Stimulated activated CD8-positive, alpha-beta memory T cell treated with anti-CD3 and anti-CD28 coated beads, Interleukin-4, amount 100 ng/mL, for 1 hour (primary cell): ENCODE results near the gene TMEM187.
A peak's percentile ranks its signal among the peaks of the same experiment; 100 is the strongest.

Experiments
- DNase-seq, 2 donors: peaks; one replicate each; pipeline ENCODE4 v3.0.0-alpha.2; 2020; ENCODE audit warnings: low read depth in 2 of 2, low spot score in 1 of 2

TMEM187 gene

DNA sequence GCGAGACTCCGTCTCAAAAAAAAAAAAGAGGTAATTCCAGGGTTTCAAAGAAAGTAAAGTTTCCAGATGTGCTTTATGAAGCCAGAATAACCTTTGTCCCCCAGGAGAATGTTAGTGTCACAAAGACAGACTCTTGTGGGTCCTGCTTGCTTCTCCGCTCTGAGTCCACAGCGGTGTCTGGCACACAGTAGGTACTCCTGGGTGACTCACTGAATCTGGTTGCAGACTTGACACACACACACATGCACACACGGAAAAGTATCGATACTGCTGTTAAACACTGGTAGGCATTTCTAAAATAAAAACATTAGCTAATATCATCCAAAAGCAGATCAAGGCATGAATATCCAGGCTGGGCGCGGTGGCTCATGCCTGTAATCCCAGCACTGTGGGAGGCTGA is 22.9 kb downstream of the TMEM187 start:
- DNase-seq: no peak

DNA sequence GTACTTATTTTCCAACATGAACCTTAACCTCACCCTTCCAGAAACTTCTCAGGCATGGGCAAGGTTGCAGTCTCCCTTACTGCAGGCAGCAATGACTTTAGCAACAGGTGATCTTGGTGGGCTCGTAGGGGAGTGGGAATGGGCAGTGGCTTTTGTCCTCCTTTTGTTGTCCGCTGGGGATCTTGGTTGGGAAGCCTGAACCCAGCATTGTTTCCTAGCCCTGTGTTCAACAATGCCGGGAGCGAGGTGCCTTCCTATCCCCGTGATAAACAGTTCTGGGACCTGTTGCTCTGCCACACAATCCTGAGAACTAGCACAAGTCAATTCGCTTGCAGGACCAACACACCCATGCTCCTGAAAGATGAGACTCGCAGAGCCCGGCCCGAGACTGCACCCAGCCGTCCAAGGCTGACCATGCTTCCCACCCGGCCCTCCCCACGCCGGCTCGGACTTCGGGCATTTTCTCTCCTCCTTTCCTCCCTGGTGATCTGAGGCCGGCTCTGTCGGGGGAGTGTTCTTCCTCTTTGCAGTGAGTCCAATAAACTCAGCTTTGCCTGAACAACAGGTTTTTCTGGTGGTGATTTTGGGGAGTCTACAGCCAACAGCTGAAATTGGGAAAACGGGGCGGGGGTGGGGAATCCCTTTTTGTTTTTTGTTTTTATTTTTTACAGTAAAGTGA is 26.9 kb downstream of the TMEM187 start:
- DNase-seq: no peak

DNA sequence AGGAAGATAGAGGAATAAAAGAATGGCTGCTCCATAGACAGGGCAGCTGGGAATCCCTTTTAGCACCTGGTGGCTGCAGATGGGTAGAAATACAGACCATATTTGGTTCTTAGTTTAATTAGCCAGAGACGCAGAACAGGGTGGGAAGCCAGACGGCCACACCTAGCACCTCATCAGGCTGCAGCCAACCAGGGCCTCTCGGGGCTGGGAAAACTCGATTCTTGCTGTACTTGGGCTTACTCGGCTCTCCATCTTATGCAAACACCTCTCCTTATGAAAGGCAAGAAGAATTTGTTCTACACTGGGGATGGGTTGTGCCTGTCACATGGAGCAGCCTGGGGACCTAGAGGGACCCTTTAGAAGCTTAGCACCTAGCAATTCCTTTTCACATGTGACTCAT is 27.5 kb downstream of the TMEM187 start:
- no peak for DNase-seq

DNA sequence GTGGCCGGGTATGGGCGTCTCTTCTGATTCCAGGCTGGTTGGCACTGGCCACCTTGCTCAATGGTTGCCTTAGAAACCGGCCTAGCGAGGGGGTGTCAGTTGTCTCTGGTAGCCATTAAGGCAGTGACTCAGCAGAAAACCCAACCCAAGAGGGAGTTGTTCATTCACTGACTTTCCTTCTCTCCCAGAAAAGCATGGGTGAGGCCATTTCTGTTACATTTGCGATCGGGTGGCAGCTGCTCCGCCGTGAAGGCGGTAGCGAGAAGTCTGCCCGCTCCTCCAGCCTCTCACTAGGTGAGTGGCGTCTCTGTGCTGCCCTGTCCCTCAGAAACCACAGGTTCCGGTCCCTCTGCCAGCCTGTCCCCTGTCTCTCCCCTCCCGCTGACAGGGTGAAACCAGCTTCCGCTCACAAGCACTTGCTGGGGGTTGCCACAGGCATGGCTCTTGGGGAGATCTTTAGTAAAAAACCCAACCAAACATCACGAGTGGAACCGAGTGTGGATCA is 29.7 kb downstream of the TMEM187 start:
- DNase-seq: no peak

DNA sequence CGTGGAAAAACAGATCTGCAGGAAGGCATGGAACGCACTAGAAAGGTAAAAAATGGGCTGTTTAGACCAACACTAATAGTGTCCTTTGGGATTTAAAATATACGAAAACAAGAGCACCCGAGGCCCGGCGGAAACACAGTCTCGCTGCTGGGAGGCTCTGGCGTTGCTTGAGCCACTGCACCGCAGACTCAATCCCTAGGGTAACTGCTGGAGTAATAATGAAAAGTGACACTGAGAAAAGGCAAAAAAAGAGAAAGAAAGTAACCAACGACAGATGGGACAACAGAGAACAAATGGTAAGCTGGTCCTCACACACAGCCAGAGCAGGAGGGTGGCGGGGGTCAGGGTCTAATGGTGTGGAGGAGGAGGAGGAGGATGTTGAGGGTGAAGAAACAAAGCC is 31.8 kb downstream of the TMEM187 start:
- no peak for DNase-seq

DNA sequence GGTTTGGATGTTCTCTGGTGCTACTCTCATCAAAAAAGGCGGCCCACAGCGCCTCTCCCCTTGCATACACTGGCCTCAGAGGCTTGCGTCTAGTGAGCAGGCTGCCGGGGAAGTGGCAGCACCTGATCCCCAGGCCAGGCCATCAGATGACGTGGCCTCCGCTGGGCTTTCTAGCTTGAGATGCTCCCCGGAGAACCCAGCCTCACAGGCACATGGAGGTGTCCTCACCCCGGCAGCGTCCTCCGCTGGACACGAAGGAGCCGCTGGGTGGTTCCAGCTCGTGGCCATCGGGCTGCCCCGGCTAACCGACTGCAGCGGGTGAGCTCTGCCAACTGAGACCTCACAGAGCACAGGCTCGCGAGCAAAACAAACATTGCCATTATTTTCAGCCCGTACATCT is 34.4 kb downstream of the TMEM187 start:
- no peak for DNase-seq

DNA sequence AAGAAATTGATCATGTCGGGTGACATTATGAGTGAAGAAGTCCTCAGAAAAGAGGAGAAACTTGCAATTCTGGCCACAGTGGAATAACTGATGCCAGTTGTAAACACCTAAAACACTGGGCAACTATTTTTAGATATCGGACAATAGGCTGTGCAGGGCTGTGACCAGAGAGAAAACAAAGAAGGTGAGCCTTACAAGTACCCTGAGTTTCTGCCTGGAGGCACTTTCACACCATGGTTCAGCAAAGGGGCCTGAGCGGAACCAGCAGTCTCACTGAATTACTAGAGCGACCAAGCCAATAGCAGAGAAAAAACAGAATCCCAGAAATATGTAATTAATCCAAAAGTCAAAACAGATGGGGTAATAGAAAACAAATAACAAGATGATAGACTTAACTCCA is 36.0 kb downstream of the TMEM187 start:
- no peak for DNase-seq

DNA sequence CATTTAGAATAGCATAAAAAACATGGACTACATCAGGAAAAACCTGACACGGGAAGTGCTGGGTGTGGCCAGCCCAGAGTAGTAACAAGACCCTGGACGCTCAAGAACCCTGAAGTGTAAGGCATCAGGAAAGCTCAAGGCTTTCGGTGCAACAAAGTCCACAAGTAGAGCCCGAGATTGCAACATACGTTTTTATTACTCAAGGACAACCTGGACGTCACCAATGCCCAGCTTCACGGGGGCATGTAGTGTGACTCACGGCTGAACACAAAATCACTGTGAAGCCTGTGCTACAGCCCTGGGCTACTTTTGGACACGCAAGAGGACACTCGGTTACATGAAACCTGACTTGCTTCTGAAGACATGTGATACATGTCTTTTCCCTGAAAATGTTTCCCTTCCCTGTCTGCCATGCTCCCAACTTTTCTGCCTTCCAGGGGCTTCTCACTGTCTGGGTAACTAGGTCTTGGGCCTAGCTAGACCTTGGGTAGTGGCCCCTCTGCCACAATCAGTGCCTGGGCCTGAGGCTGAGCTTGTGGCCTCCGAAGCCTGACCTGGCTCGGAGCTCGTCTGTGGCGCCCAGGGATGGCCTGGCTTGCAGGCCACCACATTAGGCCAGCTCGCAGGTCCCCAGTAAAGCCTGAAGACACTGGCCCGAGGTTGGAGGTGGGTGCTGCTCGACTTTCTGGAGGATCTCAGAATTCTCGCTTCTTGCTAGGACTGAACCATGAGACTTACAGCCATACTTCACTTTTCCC is 38.0 kb downstream of the TMEM187 start:
- DNase-seq: no peak

DNA sequence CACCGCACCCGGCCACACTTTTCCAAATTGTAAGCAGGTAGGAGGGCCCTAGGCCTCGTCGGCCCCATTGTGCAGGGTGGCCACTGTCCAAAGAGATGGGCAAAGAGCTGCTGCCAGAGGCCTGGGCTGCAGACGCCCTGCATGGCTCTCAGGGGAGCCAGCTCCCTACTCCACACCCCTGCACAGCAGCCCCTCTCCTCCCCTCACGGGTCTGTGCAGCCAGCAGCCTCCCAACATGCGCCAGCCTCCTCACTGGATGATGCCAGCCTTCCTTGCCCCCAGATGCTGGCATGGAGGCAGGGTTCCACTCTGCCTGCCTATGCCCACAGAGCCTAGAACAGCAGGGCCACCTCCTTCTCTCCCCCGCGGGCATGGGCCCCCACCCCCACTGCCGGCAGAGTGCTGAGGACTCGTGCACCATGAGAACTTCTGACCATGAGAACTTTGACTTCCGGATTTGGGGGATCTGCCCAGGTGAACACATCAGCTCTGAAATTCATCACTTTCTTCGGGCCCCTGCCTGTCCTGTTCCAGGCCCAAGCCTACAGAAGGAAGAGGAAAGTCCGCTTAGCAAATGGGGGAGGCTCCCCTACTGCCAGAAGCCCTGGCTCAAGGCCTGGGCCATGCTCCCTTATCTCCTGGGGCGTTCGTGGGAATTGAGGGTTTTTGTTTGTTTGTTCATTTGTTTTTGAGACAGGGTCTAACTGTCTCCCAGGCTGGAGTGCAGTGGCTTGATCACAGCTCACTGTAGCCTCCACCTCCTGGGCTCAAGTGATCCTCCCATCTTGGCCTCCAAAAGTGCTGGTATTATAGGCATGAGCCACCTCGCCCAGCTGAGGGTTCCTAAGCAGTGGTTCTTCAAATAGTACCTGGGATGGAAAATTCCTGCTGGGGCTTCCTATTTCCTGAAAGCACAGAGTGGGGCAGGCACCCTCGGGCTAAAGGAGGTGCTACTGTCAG is 39.1 kb downstream of the TMEM187 start:
- no peak for DNase-seq

DNA sequence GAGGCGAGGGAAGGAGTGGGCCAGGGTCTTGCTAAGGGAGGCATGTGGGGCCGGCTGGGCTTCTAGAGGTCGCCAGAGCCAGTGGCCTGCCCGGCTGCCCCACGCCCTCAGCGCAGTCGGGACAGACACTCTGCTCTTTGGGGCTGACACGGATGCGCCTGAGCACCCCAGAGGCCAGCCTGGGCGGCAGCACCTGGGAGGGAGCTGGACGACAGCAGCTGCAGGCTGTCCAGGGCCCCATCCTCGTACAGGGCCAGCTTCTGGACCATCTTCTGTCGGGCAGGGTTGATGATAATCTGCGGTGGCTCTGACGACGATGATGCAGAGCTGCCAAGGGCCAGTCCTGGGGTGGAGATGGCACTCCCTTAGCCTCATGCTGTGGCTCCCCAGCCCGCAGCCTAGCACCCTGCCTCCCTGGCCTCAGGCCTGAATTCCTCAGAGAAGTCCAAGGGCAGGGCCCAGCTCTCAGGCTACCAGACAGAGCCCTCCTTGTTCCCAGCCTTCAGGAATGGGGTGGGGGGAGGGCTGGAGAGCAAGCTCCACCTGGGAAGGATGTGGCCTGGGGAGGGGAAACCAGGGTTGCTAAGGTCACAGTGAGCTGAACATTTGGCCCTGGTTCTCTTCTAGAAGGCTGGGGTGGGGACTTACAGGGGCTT is 39.9 kb downstream of the TMEM187 start:
- DNase-seq: no peak

DNA sequence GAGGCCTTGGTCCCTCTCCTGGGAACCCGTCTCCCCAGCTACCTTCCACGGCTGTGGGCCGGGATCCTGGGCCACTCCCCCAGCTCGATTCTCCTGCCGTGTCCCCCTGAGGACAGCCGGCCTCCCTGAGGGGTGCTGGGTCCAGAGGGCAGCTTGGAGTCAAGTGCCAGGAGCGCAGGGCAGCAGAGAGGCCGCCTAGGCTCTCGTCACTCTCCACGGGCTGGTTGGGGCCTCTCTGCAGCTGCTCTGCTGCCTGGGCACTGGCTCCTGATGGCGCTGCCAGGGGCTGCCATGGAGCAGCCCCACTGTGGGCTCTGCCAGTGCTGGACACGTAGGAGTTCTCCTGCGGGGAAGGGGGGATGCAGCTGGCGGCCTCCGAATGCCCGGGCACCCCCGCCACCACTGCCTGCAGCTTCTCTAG is 40.5 kb downstream of the TMEM187 start:
- no peak for DNase-seq

DNA sequence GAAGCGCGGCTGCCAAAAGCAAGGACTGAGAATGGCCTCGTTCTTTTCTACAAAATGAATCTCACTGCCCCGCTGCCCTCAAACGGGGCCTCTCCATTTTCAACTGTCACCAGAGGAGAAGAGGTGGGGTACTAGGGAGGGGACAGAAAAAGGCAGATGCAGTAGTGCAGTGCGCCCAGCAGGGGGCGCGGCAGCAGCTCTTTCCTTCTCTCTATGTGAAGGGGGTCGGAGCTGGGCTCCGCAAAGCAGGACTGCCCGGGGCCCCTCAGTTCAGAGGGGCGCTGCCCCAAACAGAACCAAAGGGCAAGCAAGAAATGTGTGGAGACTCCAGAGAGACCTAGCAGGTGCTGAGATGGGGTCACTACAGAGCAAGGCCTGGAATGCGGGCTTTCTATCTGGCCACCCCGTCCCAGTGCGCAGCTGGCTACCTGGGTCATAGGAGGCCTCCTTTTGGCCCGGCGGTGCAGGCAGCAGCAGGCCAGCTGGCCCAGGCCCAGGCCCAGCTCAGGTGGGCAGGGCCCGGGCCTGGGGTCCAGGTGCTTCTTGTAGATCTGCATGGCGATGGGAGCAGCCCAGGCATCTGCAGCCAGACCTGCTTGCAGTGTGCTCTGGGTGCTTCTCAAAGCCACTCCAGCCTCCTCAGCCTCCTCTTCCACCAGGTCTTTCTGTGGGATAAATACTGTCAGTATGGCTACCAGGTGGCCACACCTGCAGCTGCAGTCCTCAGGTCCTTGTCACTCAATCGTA is 41.2 kb downstream of the TMEM187 start:
- DNase-seq: peak in 1 of 2 donors; percentile 25

DNA sequence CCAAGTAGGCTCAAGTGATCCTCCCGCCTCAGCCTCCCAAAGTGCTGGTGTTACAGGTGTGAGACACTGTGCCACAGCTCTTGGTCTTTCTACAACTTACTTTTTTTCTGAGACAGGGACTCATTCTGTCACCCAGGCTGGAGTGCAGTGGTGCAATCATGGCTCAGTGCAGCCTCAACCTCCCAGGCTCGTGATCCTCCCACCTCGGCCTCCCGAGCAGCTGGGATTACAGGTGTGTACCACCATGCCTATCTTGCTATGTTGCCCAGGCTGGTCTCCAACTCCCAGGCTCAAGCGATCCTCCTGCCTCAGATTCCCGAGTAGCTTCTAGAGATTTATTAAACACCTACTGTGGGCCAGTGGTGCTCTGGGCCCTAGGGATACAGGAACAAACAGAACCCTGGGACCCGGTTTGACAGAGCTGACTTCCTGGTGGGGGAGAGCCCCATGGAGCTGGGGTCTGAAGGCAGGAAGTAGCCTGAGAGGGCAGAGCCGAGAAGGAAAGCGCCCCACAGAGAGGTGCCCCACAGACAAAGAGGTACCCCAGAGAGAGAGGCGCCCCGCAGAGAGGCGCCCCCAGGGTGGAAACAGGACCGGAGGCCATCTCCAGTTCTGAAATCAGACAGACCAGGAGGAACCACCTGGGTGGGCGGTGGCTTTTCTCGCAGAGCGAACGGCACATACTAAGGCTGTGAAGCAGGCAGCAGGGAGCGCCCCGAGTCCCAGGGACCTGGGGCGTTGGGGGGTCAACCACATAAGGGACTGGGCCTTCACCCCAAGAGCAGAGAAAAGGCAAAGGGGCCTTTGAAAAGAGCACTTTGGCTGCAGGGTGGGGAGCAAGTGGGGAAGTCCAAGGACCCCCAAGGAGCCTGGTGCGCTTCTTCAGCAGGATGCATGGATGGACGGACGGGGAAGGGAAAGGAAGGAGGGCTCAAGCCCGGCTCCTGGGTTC is 42.2 kb downstream of the TMEM187 start:
- no peak for DNase-seq

DNA sequence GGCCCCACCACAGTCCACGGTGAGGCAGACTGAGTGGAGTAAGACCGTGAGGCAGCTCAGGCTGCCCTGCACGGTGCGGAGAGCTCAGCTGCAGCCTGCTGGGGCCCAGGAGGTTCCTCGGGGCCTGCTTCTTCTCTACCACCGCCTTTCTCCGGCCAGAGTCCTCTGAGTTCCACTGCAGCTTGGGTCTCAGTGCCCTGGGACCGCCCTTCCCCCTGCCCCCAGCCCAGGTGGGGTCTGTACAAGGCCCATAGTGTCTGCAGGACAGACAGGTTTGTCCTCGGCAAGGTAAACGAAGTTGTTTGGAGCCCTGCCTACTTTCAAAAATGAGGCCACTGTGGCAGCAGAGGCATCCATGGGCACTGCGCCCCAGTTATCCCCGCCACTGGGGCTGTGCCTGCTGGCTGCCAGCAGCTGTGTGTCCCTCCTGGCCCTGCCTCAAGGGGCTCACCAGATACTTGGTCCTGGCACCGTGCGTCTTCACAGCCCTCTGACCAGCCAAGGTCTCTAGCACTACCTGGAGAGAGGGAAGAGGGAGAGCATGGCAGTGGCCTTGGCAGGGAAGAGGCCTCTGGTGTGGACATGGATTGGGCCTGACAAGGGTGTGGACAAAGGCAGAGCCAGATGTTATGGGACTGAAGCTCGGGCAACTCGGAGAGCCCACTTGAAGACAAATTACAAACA is 43.2 kb downstream of the TMEM187 start:
- no peak for DNase-seq

DNA sequence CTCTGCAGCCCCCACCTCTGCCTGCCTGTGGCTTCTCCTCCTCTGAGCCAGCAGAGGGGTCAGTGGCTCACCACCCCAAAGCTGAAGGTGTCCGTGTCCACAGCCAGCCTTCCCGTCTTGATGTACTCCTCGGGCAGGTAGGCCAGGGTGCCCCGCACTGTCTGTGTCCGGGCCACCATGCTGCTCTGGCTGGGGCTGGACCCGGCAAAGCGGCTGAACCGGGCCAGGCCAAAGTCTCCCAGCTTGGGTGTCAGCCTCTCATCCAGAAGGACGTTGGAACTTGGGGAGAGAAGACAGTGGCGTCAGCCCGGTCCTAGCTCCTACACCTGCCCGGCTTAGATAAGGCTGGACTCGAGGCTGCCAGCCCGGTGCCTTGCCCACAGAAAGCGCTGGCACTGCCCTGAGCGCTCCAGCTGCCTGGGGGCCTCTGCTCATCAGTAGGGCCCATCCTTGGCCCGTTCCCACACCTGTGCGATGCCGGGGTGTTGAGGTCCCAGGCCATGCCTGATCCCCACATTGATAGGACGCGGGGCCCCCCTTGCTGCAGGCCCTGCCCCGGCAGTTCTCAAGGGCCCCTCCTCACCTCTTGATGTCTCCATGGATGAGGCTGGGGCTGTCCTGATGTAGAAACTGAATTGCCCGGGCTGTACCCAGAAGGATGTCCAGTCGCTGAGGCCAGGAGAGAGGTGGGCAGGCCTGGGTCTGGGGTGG is 44.0 kb downstream of the TMEM187 start:
- no peak for DNase-seq

DNA sequence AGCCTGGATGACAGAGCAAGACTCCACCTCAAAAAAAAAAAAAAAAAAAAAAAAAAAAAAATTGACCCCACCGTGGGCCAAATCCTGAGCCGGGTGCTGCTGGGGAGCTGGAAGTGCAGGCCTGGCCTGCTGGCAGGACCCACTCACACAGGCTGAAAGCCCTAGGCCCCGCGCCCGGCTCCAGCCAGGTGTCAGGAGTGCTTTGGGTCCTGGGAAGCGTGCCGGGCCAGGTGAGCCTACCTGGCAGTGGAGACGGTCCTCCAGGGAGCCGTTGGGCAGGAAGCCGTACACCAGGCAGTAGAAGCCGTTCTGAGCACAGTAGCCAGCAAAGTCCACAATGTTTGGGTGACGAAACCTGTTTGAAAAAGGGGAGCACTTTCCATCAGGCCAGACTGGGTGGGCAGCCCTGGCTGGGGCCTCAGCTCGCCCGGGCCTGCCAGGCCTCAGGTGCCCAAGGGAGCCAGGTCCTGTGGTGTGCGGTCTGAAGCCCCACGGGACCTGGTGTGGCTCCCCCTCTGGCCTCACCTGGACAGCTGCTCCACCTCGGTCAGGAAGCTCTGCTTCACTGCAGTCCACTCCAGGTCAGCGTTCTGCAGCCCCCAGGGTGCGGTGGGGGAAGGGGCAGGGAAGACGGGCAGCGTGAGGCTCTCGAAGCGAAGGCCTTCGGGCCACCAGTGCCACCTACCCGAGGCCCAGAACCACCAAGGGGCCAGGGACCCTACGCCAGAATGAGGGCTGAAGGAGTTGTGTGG is 45.4 kb downstream of the TMEM187 start:
- no peak for DNase-seq

DNA sequence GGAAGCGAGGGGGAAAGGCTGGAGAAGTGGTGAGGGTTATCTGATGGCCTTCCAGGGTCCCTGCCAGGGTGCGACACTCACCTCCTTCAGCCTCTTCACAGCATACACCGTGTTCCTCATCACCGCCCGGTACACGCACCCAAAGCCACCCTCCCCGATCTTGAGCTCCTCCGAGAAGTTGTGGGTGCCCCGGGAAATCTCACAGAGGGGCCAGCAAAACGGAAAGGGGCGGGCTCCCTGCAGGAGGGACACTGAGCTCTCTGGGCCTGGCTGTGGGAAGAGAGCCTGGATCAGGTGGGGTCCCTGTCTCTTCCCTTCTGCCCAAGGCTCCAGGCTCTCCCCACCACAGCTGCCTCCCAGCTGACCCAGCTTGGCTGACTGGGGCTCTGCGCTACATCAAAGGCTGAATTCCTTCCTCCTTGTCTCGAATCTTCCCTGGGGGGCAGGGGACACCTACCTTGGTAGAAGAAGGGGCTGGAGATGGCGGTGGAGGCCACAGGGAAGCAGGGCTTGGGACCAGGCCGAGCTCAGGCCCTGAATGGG is 46.0 kb downstream of the TMEM187 start:
- DNase-seq: no peak
